ENCODE measurements around the gene AAMP.

The AAMP gene

DNA sequence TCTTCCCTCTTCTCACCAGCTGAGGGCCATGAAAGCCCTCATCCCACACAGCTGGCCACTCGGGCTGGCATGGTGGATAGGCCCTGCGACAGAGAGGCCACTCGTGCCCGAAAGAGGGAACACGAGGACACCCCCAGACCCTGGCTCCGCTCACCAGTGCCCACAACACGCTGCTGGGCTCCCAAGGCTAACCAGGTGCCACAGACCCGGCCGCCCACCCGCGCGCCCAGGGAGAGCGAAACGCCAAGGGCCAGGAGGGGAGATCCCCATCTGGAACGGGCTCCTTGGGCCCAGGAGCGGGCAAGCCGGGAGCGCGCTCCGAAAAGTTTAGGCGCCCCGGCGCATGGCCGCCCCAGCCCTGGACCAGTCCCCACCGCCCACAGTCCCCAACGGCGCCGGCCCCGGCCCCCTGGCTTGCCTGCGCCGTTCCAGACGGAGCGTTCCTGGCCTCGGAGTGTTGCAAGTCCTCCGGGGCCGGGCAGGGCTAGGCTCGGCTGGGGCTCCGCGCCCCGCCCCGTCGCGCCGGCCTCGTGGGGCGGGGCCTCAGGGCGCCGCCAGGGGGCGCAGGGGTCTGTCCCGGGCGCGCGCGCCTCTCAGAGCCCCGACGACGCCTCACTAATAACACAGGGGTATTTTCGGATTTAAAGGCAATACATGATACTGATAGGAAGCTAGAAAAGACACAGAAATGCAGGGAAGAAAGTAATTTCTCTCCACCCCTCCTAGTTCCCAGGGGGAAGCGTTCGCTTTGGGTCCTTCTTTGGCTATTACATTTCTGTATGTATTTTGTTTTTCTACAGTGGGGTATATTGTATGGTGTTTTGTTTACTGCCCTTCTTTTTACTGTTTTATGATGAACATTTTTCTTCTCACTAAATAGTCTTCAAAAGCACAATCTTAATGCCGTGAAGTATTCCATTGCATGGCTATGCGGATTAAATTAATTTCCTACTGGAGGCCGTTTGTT is 22.4 kb upstream of the AAMP start, which contains the start of gene TMBIM1:
Gene TMBIM1, minus strand, starts transcription at position 456 of the 967 bp plus-strand sequence. CDS start 10,362 bp downstream, outside the sequence.
- peak within 1 kb of the TSS; percentile 78 for H3K4me3 ChIP-seq (ENCODE audit: low read length)
- H3K36me3 ChIP-seq (ENCODE audit: insufficient read depth, low read depth, low read length): no peaks in the 10 kb centered on the region
- H3K9ac ChIP-seq (ENCODE audit: low read depth, low read length): peak within 1 kb of the TSS; percentile 59; the same call in 1 of the 2 replicates
- H3K4me1 ChIP-seq (ENCODE audit: insufficient read depth, low read length): peaks cover 20% of the 10 kb centered on the region
- no peaks in the 10 kb centered on the region for H3K9me3 ChIP-seq (ENCODE audit: insufficient read depth, low read depth, low read length)
- H3K27ac ChIP-seq (ENCODE audit: low read length): no peak within 1 kb of the TSS
- peaks cover 4% of the 10 kb centered on the region; the same call in 1 of the 2 replicates for H3K27me3 ChIP-seq (ENCODE audit: insufficient read depth, low read length)

- H3K27ac ChIP-seq (ENCODE audit: low read length): no peak overlapping the region
- H3K9ac ChIP-seq (ENCODE audit: low read depth, low read length): peak overlapping the region; percentile 59; the same call in 1 of the 2 replicates
- peaks cover 4% of the 10 kb centered on the region; the same call in 1 of the 2 replicates for H3K27me3 ChIP-seq (ENCODE audit: insufficient read depth, low read length)
- no peaks in the 10 kb centered on the region for H3K36me3 ChIP-seq (ENCODE audit: insufficient read depth, low read depth, low read length)
- no peaks in the 10 kb centered on the region for H3K9me3 ChIP-seq (ENCODE audit: insufficient read depth, low read depth, low read length)
- H3K4me1 ChIP-seq (ENCODE audit: insufficient read depth, low read length): peaks cover 25% of the 10 kb centered on the region
- peak overlapping the region; percentile 78 for H3K4me3 ChIP-seq (ENCODE audit: low read length)
These were observed 21.5 kb upstream of the AAMP start for GRCh38 chr2:218291318-218292047.

- Histone ChIP-seq H3K9ac (ENCODE audit: low read depth, low read length) (no peak overlapping the region), H3K36me3 (ENCODE audit: insufficient read depth, low read depth, low read length) (no peaks in the 10 kb centered on the region), H3K4me1 (ENCODE audit: insufficient read depth, low read length) (peaks cover 25% of the 10 kb centered on the region), H3K4me3 (ENCODE audit: low read length) (no peak overlapping the region), H3K27me3 (ENCODE audit: insufficient read depth, low read length) (peaks cover 4% of the 10 kb centered on the region; the same call in 1 of the 2 replicates), H3K27ac (ENCODE audit: low read length) (no peak overlapping the region), H3K9me3 (ENCODE audit: insufficient read depth, low read depth, low read length) (no peaks in the 10 kb centered on the region)
These were observed 20.7 kb upstream of the AAMP start for GRCh38 chr2:218290316-218291261.

GRCh38 chr2:218289639-218290315 is 19.8 kb upstream of the AAMP start:
- Histone ChIP-seq H3K9me3 (ENCODE audit: insufficient read depth, low read depth, low read length) (no peaks in the 10 kb centered on the region), H3K27me3 (ENCODE audit: insufficient read depth, low read length) (peaks cover 4% of the 10 kb centered on the region; the same call in 1 of the 2 replicates), H3K36me3 (ENCODE audit: insufficient read depth, low read depth, low read length) (no peaks in the 10 kb centered on the region), H3K4me1 (ENCODE audit: insufficient read depth, low read length) (peaks cover 18% of the 10 kb centered on the region), H3K27ac (ENCODE audit: low read length) (no peak overlapping the region), H3K9ac (ENCODE audit: low read depth, low read length) (no peak overlapping the region), H3K4me3 (ENCODE audit: low read length) (no peak overlapping the region)

DNA sequence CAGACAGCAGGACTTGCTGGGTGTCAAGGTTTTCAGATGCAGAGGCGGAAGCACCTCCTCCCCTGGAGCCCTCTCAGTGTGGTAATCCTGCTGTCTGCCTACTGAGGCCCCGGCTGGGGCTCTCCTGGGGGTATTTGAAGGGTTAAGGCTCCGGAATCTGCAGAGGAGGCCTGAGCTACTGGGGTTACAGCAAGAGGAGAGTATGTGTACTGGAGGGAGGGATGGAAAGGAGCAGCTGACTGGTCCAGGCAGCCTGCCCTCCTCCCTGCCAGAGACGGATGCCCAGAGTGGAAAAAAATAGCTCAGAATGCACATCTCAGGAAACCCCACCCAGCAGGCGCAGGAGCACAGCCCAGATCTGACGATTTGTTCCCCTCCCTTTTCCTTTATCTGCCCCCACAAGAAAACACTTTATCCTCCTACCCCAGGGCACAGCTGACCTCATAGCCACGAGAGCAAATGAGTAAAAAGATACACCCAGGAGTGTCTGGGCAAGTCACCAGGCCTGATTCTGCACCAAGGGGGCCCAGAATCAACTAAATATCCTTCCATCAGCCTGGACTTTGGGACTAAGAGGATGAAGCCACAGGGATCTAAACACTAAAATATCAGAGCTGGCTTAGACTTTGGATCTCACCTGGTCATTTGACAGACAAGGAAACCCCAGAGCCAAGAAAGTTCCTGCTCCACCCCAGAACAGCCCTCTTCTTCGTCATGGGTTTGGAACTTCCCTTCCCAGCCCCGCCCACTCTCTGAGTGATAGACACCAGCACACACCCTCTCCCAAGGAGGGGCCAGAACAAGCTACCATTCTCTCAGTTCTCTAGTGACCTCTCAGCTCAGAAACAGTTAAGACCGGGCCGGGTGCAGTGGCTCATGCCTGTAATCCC is 16.9 kb upstream of the AAMP start:
- Histone ChIP-seq H3K4me1 (ENCODE audit: insufficient read depth, low read length) (peaks cover 11% of the 10 kb centered on the region), H3K27ac (ENCODE audit: low read length) (no peak overlapping the region), H3K9ac (ENCODE audit: low read depth, low read length) (no peak overlapping the region), H3K9me3 (ENCODE audit: insufficient read depth, low read depth, low read length) (no peaks in the 10 kb centered on the region), H3K36me3 (ENCODE audit: insufficient read depth, low read depth, low read length) (no peaks in the 10 kb centered on the region), H3K27me3 (ENCODE audit: insufficient read depth, low read length) (no peaks in the 10 kb centered on the region), H3K4me3 (ENCODE audit: low read length) (peak overlapping the region; percentile 6; the same call in 1 of the 2 replicates)

GRCh38 chr2:218285604-218286003 is 15.7 kb upstream of the AAMP start:
- Histone ChIP-seq H3K4me3 (ENCODE audit: low read length) (no peak overlapping the region), H3K9me3 (ENCODE audit: insufficient read depth, low read depth, low read length) (no peaks in the 10 kb centered on the region), H3K9ac (ENCODE audit: low read depth, low read length) (no peak overlapping the region), H3K36me3 (ENCODE audit: insufficient read depth, low read depth, low read length) (no peaks in the 10 kb centered on the region), H3K27ac (ENCODE audit: low read length) (no peak overlapping the region), H3K4me1 (ENCODE audit: insufficient read depth, low read length) (peaks cover 11% of the 10 kb centered on the region), H3K27me3 (ENCODE audit: insufficient read depth, low read length) (no peaks in the 10 kb centered on the region)

- Histone ChIP-seq H3K36me3 (ENCODE audit: insufficient read depth, low read depth, low read length) (peaks cover 7% of the 10 kb centered on the region; the same call in 1 of the 2 replicates), H3K4me3 (ENCODE audit: low read length) (no peak overlapping the region), H3K27ac (ENCODE audit: low read length) (no peak overlapping the region), H3K27me3 (ENCODE audit: insufficient read depth, low read length) (no peaks in the 10 kb centered on the region), H3K4me1 (ENCODE audit: insufficient read depth, low read length) (peaks cover 5% of the 10 kb centered on the region), H3K9ac (ENCODE audit: low read depth, low read length) (no peak overlapping the region), H3K9me3 (ENCODE audit: insufficient read depth, low read depth, low read length) (no peaks in the 10 kb centered on the region)
These were observed 14.3 kb upstream of the AAMP start for GRCh38 chr2:218284106-218284811.

DNA sequence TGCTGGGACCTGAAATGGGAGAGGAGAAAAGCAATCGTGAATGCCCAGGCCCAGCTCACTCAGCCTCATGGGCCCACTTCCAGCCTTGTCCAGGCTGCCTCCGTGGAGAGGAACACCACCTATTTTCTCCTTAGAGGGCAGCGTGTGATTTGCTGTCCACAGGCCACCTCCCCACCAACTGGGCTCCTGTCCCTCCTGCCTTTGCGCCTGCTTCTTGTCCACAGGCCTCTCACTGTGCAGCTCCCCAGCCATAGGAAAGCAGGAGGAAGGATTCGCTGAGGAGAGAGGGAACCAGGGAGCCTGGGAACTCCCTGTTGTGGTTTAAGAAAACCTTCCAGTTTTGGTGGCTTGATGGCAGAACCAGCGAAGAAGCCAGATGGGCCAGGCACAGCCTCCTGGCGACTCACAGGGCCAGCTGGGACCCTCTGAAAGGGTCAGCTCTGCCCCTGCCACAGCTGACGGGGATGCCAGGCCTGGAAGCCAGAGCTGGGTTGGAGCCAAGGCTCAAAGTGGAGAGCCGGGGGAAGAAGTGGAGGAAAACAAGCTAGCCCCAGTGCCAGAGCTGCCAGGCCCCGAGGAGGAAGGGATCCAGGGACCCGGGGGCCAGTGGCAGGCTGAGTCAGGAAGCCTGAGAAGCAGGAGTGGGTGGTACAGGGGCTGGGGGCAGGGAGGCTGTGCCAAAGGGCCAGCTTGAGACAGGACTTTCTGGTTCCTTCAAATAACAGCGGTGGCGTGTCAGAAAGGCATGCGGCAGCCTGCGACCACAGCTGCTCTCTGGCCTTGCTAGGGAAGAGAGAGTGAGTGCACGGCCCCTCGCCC is 12.4 kb upstream of the AAMP start:
- Histone ChIP-seq H3K9me3 (ENCODE audit: insufficient read depth, low read depth, low read length) (no peaks in the 10 kb centered on the region), H3K36me3 (ENCODE audit: insufficient read depth, low read depth, low read length) (peaks cover 14% of the 10 kb centered on the region), H3K4me3 (ENCODE audit: low read length) (no peak overlapping the region), H3K27me3 (ENCODE audit: insufficient read depth, low read length) (no peaks in the 10 kb centered on the region), H3K9ac (ENCODE audit: low read depth, low read length) (no peak overlapping the region), H3K27ac (ENCODE audit: low read length) (no peak overlapping the region), H3K4me1 (ENCODE audit: insufficient read depth, low read length) (peaks cover 5% of the 10 kb centered on the region)

DNA sequence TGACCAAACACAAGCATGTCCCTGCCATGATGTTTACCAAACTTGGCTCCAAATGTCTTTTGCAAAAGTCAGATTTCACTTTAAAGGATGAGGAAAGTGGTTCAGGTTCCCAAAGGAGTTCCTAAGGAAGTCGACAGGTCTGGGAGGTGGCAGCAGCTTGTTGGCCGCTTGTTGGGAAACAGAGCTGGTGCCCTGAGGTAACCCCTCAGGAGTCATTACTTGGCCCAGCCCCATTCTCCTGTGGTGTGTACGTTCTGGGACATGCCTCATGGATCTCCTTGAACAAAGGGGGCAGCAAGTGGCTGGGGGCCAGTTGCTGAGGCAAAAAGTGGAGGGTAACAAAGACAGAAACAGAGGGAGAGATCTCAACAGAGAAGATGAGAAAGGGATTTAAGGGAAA is 11.5 kb upstream of the AAMP start:
- no peaks in the 10 kb centered on the region for H3K9me3 ChIP-seq (ENCODE audit: insufficient read depth, low read depth, low read length)
- H3K4me3 ChIP-seq (ENCODE audit: low read length): no peak overlapping the region
- H3K4me1 ChIP-seq (ENCODE audit: insufficient read depth, low read length): no peaks in the 10 kb centered on the region
- peaks cover 21% of the 10 kb centered on the region for H3K36me3 ChIP-seq (ENCODE audit: insufficient read depth, low read depth, low read length)
- no peak overlapping the region; the same call in 1 of the 2 replicates for H3K9ac ChIP-seq (ENCODE audit: low read depth, low read length)
- H3K27ac ChIP-seq (ENCODE audit: low read length): no peak overlapping the region
- H3K27me3 ChIP-seq (ENCODE audit: insufficient read depth, low read length): no peaks in the 10 kb centered on the region
